ENCODE data around the gene OLIG2. TPM values are rescaled to one million over a fixed set of nuclear protein-coding genes. Genes with fewer than 3 reads are reported as not detected.
A peak's percentile ranks its signal among the peaks of the same experiment; 100 is the strongest.

OLIG2 gene
- total RNA-seq, 3 donors from 2014 or later (not counting 1 experiment from before 2014, with no cell fraction given) = not detected

DNA sequence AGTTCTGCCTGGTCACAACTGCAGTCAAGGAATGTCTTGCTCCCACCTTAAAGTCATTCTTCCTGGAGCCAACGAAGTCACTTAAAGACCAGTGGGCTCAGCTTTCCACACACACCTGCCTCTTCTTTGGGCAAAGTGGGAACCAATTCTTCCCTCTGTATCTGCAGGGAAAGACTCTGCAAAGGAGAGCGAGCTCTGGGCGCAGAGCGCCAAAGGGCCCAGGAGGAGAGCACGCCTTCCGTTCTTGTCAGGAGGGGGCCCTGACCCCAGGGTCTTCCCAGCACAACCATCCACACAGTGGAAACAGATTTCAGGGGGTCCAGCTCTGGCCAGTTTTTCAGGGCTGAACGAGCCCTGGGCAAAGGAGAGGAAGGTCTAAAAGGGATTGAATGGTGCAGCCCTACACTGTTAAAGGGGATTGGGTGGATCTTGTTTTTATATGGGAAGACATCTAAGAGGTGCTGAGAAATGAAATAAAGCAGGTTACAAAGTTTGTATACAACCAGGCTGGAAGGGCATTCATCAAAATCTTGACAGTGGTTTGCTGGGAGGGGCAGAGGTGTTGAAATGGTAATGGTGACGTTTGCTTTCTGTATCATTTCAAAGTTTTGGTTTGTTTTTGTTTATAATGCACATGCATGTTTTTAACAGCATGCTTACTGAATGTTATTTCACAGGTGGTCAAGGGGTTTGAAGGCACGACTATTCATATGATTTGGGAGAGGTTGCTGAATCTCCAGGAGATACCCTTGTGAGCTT is 6.8 kb upstream of the OLIG2 start:
- H3K36me3 Mint-ChIP-seq = peaks cover under 1% of the 10 kb centered on the region
- H3K4me3 Mint-ChIP-seq = peak overlapping the region; percentile 84
- ATAC-seq (peak; percentile 49 to 59 (median 58)), DNase-seq (no peak)
- peak overlapping the region in 1 of 2 donors; percentile 44 for H3K27ac Mint-ChIP-seq
- no peak overlapping the region for H3K27ac ChIP-seq (ENCODE audit: low read length)
- no peaks in the 10 kb centered on the region for H3K9me3 Mint-ChIP-seq
- peaks cover 35 to 57% of the 10 kb centered on the region in 2 donors for H3K4me1 Mint-ChIP-seq
- H3K4me1 ChIP-seq (ENCODE audit: control insufficient read depth, insufficient read depth, low read length) = peaks cover 37% of the 10 kb centered on the region
- intact Hi-C loops (cut with micrococcal nuclease) = no loop called here
- peaks cover 55% of the 10 kb centered on the region for H3K27me3 ChIP-seq (ENCODE audit: control insufficient read depth, insufficient read depth, low read length)
- no peaks in the 10 kb centered on the region for H3K36me3 ChIP-seq (ENCODE audit: control insufficient read depth, insufficient read depth, low read length)
- H3K27me3 Mint-ChIP-seq (ENCODE audit: low read depth in 2 of 2) = peaks cover 80 to 81% of the 10 kb centered on the region in 2 donors
- TF ChIP-seq CTCF (IDR thresholded peaks at IDR 0.05) = no peak
- no peak overlapping the region for H3K4me3 ChIP-seq (ENCODE audit: low read length)
- H3K9me3 ChIP-seq (ENCODE audit: control insufficient read depth, insufficient read depth, low read length) = no peaks in the 10 kb centered on the region
- WGBS (ENCODE audit: insufficient coverage) = 50% methylated on average over 7 of the region's 9 CpGs

DNA sequence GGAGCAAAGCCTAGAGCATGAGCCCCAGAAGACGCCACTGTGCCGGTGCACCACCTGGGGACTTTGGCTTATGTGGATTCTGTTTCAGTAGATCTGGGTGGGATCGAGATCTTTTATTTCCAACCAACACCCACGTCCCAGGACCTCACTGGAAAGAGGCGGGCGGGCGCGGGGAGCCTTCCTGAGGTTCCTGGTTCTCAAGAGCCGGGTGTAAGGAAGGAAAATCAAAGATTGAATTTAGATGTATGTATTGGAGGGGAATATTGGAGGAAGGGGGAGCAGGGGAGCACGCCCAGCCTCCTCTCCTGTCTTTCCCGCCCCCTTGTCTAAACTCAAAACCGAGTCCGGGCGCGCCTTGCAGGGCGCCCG is 6.2 kb upstream of the OLIG2 start:
- peak overlapping the region in 1 of 2 donors; percentile 44 for H3K27ac Mint-ChIP-seq
- Histone ChIP-seq H3K4me1 (ENCODE audit: control insufficient read depth, insufficient read depth, low read length) (peaks cover 43% of the 10 kb centered on the region), H3K36me3 (ENCODE audit: control insufficient read depth, insufficient read depth, low read length) (no peaks in the 10 kb centered on the region), H3K4me3 (ENCODE audit: low read length) (no peak overlapping the region), H3K27ac (ENCODE audit: low read length) (no peak overlapping the region), H3K27me3 (ENCODE audit: control insufficient read depth, insufficient read depth, low read length) (peaks cover 61% of the 10 kb centered on the region), H3K9me3 (ENCODE audit: control insufficient read depth, insufficient read depth, low read length) (no peaks in the 10 kb centered on the region)
- TF ChIP-seq CTCF (IDR thresholded peaks at IDR 0.05) = no peak
- peak overlapping the region; percentile 84 for H3K4me3 Mint-ChIP-seq
- H3K4me1 Mint-ChIP-seq = peaks cover 41 to 61% of the 10 kb centered on the region in 2 donors
- peak in 2 of 3 donors; percentile 15 to 31 for ATAC-seq
- no peak for DNase-seq
- peaks cover 80 to 81% of the 10 kb centered on the region in 2 donors for H3K27me3 Mint-ChIP-seq (ENCODE audit: low read depth in 2 of 2)
- intact Hi-C loops (cut with micrococcal nuclease) = no loop called here
- H3K9me3 Mint-ChIP-seq = no peaks in the 10 kb centered on the region
- 4% methylated on average over 11 of the region's 17 CpGs for WGBS (ENCODE audit: insufficient coverage)
- H3K36me3 Mint-ChIP-seq = peaks cover 6% of the 10 kb centered on the region

DNA sequence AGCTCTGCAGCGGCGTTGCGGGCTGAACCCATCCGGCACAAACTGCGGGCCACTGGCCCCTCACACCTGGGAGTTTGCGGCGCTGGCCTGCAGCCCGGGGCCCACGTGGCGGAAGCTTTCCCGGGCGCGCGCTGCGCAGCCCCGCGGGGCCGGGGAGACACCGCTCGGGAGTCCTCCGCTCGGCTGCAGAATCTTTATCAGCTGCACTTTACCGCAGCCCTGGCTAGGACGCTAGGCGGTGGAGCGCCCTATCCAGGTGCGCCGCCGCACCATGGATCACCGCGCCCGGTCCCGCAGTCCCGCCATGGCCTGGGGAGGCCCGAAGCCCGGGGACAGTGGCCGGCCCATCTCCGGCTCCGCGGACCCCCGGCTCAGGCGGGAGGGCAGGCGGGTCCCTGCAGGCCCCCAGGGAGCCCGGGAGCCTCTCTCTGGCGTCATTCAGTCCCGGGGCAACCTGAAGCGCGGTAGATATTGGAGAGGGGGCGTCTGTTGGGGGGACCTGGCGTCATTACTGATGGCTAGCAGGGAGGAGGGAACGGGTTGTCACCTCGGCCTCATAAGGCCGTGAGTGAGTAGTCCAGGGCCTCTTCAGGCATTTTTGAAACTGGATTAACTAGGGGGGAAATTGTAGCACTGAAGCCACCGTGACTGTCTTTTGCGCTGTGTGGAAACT is 5.7 kb upstream of the OLIG2 start:
- peaks cover 48% of the 10 kb centered on the region for H3K4me1 ChIP-seq (ENCODE audit: control insufficient read depth, insufficient read depth, low read length)
- H3K36me3 Mint-ChIP-seq = peaks cover 6% of the 10 kb centered on the region
- intact Hi-C loops (cut with micrococcal nuclease) = loop anchor here (2.0 to 10.0 kb wide), 2 partner anchors 15 to 105 kb away; no protein-coding TSS in a partner anchor

More for the DNA sequence above, 5.7 kb upstream of the OLIG2 start:
- TF ChIP-seq CTCF (IDR thresholded peaks at IDR 0.05) = no peak
- 3% methylated on average over 55 of the region's 55 CpGs for WGBS (ENCODE audit: insufficient coverage)
- H3K36me3 ChIP-seq (ENCODE audit: control insufficient read depth, insufficient read depth, low read length) = no peaks in the 10 kb centered on the region
- Mint-ChIP-seq H3K4me3 (peak overlapping the region; percentile 84), H3K9me3 (no peaks in the 10 kb centered on the region), H3K27ac (peak overlapping the region in 1 of 2 donors; percentile 52), H3K27me3 (ENCODE audit: low read depth in 2 of 2) (peaks cover 76 to 80% of the 10 kb centered on the region in 2 donors), H3K4me1 (peaks cover 42 to 56% of the 10 kb centered on the region in 2 donors)
- DNase-seq (peak in 1 of 2 donors; percentile 35), ATAC-seq (peak; percentile 49 to 68 (median 50))
- no peaks in the 10 kb centered on the region for H3K9me3 ChIP-seq (ENCODE audit: control insufficient read depth, insufficient read depth, low read length)
- no peak overlapping the region for H3K4me3 ChIP-seq (ENCODE audit: low read length)
- H3K27me3 ChIP-seq (ENCODE audit: control insufficient read depth, insufficient read depth, low read length) = peaks cover 66% of the 10 kb centered on the region
- H3K27ac ChIP-seq (ENCODE audit: low read length) = no peak overlapping the region

All from natural killer cell (primary cell).